SK-N-SH treated with all-trans-retinoic acid at 6 μM for 48 hours (cell line): ENCODE results near the gene RGS7.

Experiments used
- ATAC-seq: fragments of 200-7000 bp; cut with Tn5 transposase; 3 replicates; pipeline ENCODE4 v1.9.1; 2020; ENCODE audit warnings: mild to moderate bottlenecking, moderate library complexity
- ARNTL ChIP-seq: fragments of 450-650 bp; formaldehyde crosslinking; IDR thresholded peaks from 2 replicates; pipeline ENCODE4 v1.5.0; 2020; ENCODE audit warnings: low read depth, mild to moderate bottlenecking, moderate library complexity, borderline replicate concordance
- BACH2 ChIP-seq: fragments of 250-450 bp; sonication (Bioruptor Pico); IDR thresholded peaks from 2 replicates; pipeline ENCODE4 v1.9.0; 2021; ENCODE audit warnings: mild to moderate bottlenecking, borderline replicate concordance
- CSDC2 ChIP-seq: fragments of 250-450 bp; sonication (Bioruptor Pico); IDR thresholded peaks from 2 replicates; pipeline ENCODE4 v1.5.0; 2020; ENCODE audit warnings: mild to moderate bottlenecking, moderate library complexity
- CSRNP3 ChIP-seq: fragments of 250-450 bp; sonication (Bioruptor Pico); IDR thresholded peaks from 2 replicates; pipeline ENCODE4 v1.5.1; 2021; ENCODE audit warnings: mild to moderate bottlenecking, moderate library complexity
- ESRRG ChIP-seq: fragments of 250-450 bp; sonication (Bioruptor Pico); IDR thresholded peaks from 2 replicates; pipeline ENCODE4 v1.6.1; 2021; ENCODE audit warnings: mild to moderate bottlenecking
- ISL1 ChIP-seq: fragments of 250-450 bp; sonication (Bioruptor Pico); IDR thresholded peaks from 2 replicates; pipeline ENCODE4 v2.1.2; 2022; ENCODE audit warnings: mild to moderate bottlenecking, moderate library complexity
- OSR1 ChIP-seq: fragments of 250-450 bp; sonication (Bioruptor Pico); IDR thresholded peaks from 2 replicates; pipeline ENCODE4 v1.8.0; 2022; ENCODE audit warnings: moderate library complexity, mild to moderate bottlenecking, inconsistent platforms
- POU6F1 ChIP-seq: fragments of 250-450 bp; sonication (Bioruptor Pico); IDR thresholded peaks from 2 replicates; pipeline ENCODE4 v1.8.0; 2021; ENCODE audit warnings: low read depth, mild to moderate bottlenecking, moderate library complexity, borderline replicate concordance
- PPARA ChIP-seq: fragments of 250-450 bp; sonication (Bioruptor Pico); IDR thresholded peaks from 2 replicates; pipeline ENCODE4 v1.5.0; 2020; ENCODE audit warnings: mild to moderate bottlenecking, borderline replicate concordance
- RARB ChIP-seq: fragments of 250-450 bp; sonication (Bioruptor Pico); IDR thresholded peaks from 2 replicates; pipeline ENCODE4 v1.8.0; 2021; ENCODE audit warnings: mild to moderate bottlenecking, moderate library complexity
- SNAI2 ChIP-seq: fragments of 250-450 bp; sonication (Bioruptor Pico); IDR thresholded peaks from 2 replicates; pipeline ENCODE4 v1.5.0; 2020; ENCODE audit warnings: mild to moderate bottlenecking, moderate library complexity
- TCF4 ChIP-seq: fragments of 250-450 bp; sonication (Bioruptor Pico); IDR thresholded peaks from 2 replicates; pipeline ENCODE4 v1.8.0; 2021; ENCODE audit warnings: mild to moderate bottlenecking, moderate library complexity, borderline replicate concordance
- TOX ChIP-seq: fragments of 250-450 bp; sonication (Bioruptor Pico); IDR thresholded peaks from 2 replicates; pipeline ENCODE4 v1.8.0; 2021; ENCODE audit warnings: mild to moderate bottlenecking, moderate library complexity, borderline replicate concordance
- TSHZ2 ChIP-seq: fragments of 250-450 bp; sonication (Bioruptor Pico); IDR thresholded peaks from 2 replicates; pipeline ENCODE4 v1.5.0; 2020; ENCODE audit warnings: mild to moderate bottlenecking, moderate library complexity
- ZFP3 ChIP-seq: fragments of 250-450 bp; sonication (Bioruptor Pico); IDR thresholded peaks from 2 replicates; pipeline ENCODE4 v1.5.0; 2020; ENCODE audit warnings: mild to moderate bottlenecking, moderate library complexity
- ZFP30 ChIP-seq: fragments of 450-650 bp; formaldehyde crosslinking; IDR thresholded peaks from 2 replicates; pipeline ENCODE4 v1.5.0; 2022; ENCODE audit warnings: mild to moderate bottlenecking, moderate library complexity
- ZNF565 ChIP-seq: fragments of 450-650 bp; formaldehyde crosslinking; conservative IDR thresholded peaks from 2 replicates; pipeline ENCODE4 v1.5.0; 2020; ENCODE audit warnings: low read depth, mild to moderate bottlenecking, moderate library complexity
- ZNF70 ChIP-seq: fragments of 450-650 bp; formaldehyde crosslinking; IDR thresholded peaks from 2 replicates; pipeline ENCODE4 v1.5.0; 2020; ENCODE audit warnings: mild to moderate bottlenecking, moderate library complexity
- ZNF8 ChIP-seq: fragments of 450-650 bp; formaldehyde crosslinking; IDR thresholded peaks from 2 replicates; pipeline ENCODE4 v1.5.0; 2020; ENCODE audit warnings: mild to moderate bottlenecking, moderate library complexity
- TF ChIP-seq, protein P1 (sequence below): fragments of 250-450 bp; sonication (Bioruptor Pico); IDR thresholded peaks from 2 replicates; pipeline ENCODE4 v1.8.0; 2020; ENCODE audit warnings: mild to moderate bottlenecking, moderate library complexity, borderline replicate concordance

RGS7 gene

DNA sequence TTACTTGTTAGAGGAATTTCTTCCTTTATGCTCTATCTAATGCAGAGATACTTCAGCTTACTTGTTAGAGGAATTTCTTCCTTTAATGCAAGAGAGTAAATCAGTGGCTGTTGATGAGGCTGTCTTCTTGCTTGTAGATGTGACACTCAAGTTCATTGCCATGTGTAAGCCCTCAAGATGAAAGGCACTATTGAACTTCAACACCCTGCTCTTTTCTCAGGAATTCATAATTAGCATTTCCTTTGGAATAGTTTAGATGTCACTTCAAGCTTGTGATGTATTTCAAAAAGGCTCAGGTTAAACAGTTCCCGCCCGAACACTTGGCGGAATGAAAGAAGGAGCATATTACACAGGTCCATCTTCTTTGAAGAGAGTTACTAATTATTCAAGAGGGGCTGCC, 251.9 kb downstream of the RGS7 start:
- no peak for ATAC-seq

DNA sequence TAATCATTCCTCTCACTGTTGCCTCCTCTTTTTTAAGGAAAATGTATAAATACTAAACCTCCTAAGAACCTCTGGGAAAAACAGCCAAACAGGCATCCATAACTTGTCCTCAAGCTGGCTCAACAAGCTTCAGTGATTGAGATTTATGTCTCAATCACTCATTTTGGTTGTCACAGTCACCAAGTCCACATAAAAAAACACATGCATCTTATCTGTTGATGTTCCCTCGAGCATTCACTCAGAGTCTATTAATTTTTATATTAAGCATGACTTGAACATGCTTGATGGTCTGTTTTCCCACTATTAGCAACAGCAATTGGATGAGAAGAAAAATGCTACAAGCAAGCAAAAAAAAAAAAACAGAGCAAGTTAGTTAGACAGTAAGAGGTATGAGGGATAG, 254.3 kb downstream of the RGS7 start:
- TF ChIP-seq TOX (no peak), RARB (no peak), BACH2 (CRISPR knock-in tag) (no peak), CSDC2 (CRISPR knock-in tag) (no peak), TSHZ2 (CRISPR knock-in tag) (no peak), ZNF70 (CRISPR knock-in tag) (no peak), CSRNP3 (CRISPR knock-in tag) (no peak), SNAI2 (no peak), ZFP30 (no peak), PPARA (CRISPR knock-in tag) (no peak), ARNTL (CRISPR knock-in tag) (no peak), ZNF8 (CRISPR knock-in tag) (no peak), OSR1 (CRISPR knock-in tag) (no peak), ISL1 (CRISPR knock-in tag) (no peak), POU6F1 (CRISPR knock-in tag) (no peak)
- TF ChIP-seq, protein P1, sequence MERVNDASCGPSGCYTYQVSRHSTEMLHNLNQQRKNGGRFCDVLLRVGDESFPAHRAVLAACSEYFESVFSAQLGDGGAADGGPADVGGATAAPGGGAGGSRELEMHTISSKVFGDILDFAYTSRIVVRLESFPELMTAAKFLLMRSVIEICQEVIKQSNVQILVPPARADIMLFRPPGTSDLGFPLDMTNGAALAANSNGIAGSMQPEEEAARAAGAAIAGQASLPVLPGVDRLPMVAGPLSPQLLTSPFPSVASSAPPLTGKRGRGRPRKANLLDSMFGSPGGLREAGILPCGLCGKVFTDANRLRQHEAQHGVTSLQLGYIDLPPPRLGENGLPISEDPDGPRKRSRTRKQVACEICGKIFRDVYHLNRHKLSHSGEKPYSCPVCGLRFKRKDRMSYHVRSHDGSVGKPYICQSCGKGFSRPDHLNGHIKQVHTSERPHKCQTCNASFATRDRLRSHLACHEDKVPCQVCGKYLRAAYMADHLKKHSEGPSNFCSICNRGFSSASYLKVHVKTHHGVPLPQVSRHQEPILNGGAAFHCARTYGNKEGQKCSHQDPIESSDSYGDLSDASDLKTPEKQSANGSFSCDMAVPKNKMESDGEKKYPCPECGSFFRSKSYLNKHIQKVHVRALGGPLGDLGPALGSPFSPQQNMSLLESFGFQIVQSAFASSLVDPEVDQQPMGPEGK (CRISPR knock-in tag), result no peak
- TF ChIP-seq, all 23 proteins: peak for 0
- ATAC-seq, result no peak

More for the DNA sequence above, 251.9 kb downstream of the RGS7 start:
- no peak for TF ChIP-seq OSR1 (CRISPR knock-in tag)
- TF ChIP-seq CSDC2 (CRISPR knock-in tag), result no peak
- no peak for TF ChIP-seq ISL1 (CRISPR knock-in tag)
- no peak for TF ChIP-seq PPARA (CRISPR knock-in tag)
- TF ChIP-seq ESRRG (CRISPR knock-in tag), result no peak
- TF ChIP-seq RARB, result no peak
- TF ChIP-seq ZFP3, result no peak
- TF ChIP-seq ARNTL (CRISPR knock-in tag), result no peak
- TF ChIP-seq TOX, result no peak
- no peak for TF ChIP-seq POU6F1 (CRISPR knock-in tag)
- TF ChIP-seq, all 23 proteins: peak for 0

DNA sequence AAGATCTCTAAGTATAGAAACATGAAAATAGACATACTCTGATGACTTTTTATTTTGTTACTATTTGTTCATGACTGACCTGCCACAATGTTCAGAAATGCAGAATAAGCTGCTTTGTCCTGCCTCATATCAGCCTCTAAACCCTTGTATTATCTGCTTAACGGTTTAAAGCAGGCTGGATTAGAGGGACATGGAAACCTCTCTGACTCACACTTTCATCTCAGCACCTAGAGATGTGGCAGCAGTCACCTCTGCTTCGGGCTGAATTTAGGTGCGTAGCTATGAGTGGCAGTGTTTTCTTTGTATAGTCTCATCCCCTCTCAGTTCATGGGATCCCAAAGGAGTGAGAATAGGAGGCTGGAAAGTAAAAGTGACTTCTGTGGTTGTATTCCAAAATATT, 255.4 kb downstream of the RGS7 start:
- no peak for ATAC-seq
- no peak for TF ChIP-seq TCF4 (CRISPR knock-in tag)

DNA sequence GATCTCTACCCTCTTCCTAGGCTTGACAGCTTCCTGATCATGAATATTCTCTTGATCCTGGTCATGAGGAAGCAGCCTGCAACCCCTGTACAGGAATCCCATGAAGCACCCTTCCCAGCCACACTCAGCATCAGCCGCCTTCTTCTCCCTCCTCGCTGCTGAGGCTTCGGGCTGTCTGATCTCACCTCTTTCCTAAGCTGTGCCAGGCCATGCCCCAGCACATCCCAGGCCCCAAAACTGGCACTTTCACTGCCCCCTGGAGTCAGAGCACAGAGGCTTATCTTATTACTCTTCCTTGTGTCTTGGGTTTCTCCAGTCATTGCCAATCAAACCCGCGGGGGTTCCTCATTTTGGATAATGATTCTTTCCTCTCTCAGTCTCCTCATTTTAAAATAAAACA, 259.5 kb downstream of the RGS7 start:
- no peak for ATAC-seq
- TF ChIP-seq CSRNP3 (CRISPR knock-in tag) (no peak), PPARA (CRISPR knock-in tag) (no peak), SNAI2 (no peak), ARNTL (CRISPR knock-in tag) (no peak), OSR1 (CRISPR knock-in tag) (no peak), ZFP3 (no peak), ZFP30 (no peak), ESRRG (CRISPR knock-in tag) (no peak), CSDC2 (CRISPR knock-in tag) (no peak), ZNF565 (CRISPR knock-in tag) (no peak), ZNF70 (CRISPR knock-in tag) (no peak), TOX (no peak), TSHZ2 (CRISPR knock-in tag) (no peak)
